ENCODE data around the gene NOD1.

Gene NOD1

DNA sequence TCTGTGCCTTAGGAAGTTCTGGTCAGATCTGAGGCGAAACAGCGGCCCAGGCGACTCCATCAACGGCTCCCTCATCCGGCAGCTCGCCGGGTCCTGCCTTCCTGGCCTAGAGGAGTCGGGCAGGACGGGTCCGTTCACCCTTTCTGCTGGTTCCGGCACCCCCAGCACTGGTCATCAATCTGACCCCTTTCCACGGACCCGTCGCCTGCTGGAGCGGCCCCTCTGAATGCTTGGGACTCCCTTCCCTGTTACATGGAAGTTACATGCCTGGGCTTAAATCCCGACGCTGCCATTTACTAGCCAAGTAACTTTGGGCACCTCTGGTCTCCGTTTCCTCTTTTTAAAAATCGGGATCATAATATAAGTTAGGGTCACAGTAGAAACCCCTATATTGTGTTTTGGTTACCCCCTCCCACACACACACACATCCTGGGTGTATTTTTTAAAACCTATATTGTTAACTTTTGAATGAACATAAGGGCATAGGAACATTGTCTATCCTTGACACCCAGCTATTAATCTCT lies 26.7 kb upstream of the NOD1 start:
- FAIRE-seq = no peak
- TF ChIP-seq POLR2A (IDR thresholded peaks at IDR 0.05; ENCODE audit: low read depth, low read length) (no peak), SPI1 (IDR thresholded peaks at IDR 0.05; ENCODE audit: low read depth, low read length) (no peak), TAF1 (IDR thresholded peaks at IDR 0.05; ENCODE audit: low read depth, low read length) (no peak), POU2F2 (IDR thresholded peaks at IDR 0.05; ENCODE audit: low read depth, low read length) (no peak), PAX5 (IDR thresholded peaks at IDR 0.05; ENCODE audit: insufficient read depth, low read length, severe bottlenecking) (no peak), POLR2AphosphoS5 (IDR thresholded peaks at IDR 0.05; ENCODE audit: low read depth, low read length) (no peak)
- no peak for DNase-seq (ENCODE audit: insufficient read length, low spot score)

GRCh38 chr7:30504301-30505173 lies 26.0 kb upstream of the NOD1 start, which contains the start of gene GGCT:
Gene GGCT (minus strand): TSS chr7:30504829. CDS start chr7:30504709, 120 bp downstream.
- peak; percentile 87 for DNase-seq (ENCODE audit: insufficient read length, low spot score)
- FAIRE-seq = peak; percentile 92
- TF ChIP-seq POLR2A (IDR thresholded peaks at IDR 0.05; ENCODE audit: low read depth, low read length) = peak; percentile 93
- no peak for TF ChIP-seq SPI1 (IDR thresholded peaks at IDR 0.05; ENCODE audit: low read depth, low read length)
- no peak for TF ChIP-seq PAX5 (IDR thresholded peaks at IDR 0.05; ENCODE audit: insufficient read depth, low read length, severe bottlenecking)
- peak; percentile 61 for TF ChIP-seq TAF1 (IDR thresholded peaks at IDR 0.05; ENCODE audit: low read depth, low read length)
- TF ChIP-seq POLR2AphosphoS5 (IDR thresholded peaks at IDR 0.05; ENCODE audit: low read depth, low read length) = peak; percentile 89
- TF ChIP-seq POU2F2 (IDR thresholded peaks at IDR 0.05; ENCODE audit: low read depth, low read length) = no peak

DNA sequence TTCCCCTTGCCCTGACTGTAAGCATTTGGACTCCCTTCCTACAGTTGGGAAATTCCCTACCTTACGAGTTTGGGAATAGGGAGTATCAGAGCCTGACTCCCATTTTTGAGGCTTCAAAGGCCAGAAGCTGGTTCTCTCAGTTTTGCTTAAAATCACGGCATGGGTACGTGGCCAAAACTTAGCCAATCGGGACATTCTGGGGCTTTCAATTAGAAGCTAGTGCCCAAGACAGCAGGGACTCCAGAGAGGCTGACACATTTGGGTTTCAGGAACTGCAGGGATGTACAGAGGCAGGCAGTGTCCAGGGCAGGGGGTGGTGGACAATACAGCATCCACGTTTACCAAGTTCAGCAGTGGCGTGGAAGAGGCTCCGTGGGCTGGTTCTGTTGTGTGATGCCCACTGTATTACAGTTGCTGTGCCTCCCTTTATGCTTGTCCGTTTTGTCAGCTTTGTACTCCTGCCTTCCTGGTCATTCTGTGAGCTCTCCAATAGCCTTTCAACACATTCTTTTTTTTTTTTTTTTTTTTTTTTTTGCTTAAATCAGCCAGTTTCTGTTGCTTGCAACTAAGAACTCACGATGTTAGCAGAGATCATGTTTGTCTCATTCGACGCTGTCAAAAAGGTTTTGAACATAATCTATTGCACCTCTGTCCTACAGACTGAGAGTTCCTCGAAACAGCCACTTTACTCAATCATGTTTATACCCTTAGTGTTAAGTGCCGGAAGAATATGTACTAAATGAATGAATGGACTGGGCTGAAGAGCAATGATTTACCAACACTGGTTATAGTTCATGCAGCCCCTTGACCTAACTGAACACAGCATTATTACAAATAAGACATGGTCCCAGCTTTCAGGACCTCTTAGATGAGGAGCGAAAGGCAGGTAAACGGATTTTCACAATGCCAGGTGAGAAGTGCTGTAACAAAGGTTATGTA lies 25.0 kb upstream of the NOD1 start:
- TF ChIP-seq TAF1 (IDR thresholded peaks at IDR 0.05; ENCODE audit: low read depth, low read length) (no peak), POLR2AphosphoS5 (IDR thresholded peaks at IDR 0.05; ENCODE audit: low read depth, low read length) (no peak), POU2F2 (IDR thresholded peaks at IDR 0.05; ENCODE audit: low read depth, low read length) (no peak), SPI1 (IDR thresholded peaks at IDR 0.05; ENCODE audit: low read depth, low read length) (no peak), PAX5 (IDR thresholded peaks at IDR 0.05; ENCODE audit: insufficient read depth, low read length, severe bottlenecking) (no peak), POLR2A (IDR thresholded peaks at IDR 0.05; ENCODE audit: low read depth, low read length) (no peak)
- no peak for FAIRE-seq
- DNase-seq (ENCODE audit: insufficient read length, low spot score) = no peak

DNA sequence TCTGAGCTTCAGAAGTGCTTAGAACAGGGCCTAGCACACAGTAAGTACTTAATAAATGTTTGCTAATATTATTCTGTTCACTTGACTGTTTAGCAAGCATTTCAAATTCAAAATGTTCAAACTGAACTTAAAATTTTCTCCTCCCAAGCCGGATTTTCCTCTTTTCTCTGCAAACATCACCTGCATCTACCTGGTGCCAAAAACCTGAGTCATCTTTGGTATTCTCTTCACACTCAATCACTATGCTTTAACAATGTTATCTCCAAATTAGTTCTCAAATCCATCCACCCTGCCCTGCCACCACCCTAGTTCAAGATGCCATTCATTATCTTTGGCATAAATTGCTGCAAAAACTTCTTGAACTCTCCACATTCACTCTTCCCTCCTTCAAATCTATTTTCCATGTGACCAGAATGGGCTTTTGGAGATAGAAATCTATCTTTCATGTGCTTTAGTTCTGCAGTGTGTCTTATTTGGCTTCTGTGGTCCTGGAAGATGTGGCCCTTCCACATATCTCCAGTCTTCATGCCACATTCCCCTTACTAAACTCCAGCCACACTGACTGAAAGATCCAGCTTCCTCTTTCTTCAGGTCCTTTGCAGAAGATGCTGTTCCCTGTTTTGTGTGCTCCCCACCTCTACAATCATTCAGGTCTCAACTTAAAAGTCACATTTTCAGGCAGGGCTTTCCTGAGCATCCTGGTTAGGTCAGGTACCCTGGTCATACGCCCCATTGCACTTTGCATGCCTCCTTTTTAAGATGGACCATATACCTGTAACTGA lies 24.1 kb upstream of the NOD1 start:
- no peak for TF ChIP-seq SPI1 (IDR thresholded peaks at IDR 0.05; ENCODE audit: low read depth, low read length)
- no peak for TF ChIP-seq POLR2A (IDR thresholded peaks at IDR 0.05; ENCODE audit: low read depth, low read length)
- no peak for TF ChIP-seq POU2F2 (IDR thresholded peaks at IDR 0.05; ENCODE audit: low read depth, low read length)
- TF ChIP-seq TAF1 (IDR thresholded peaks at IDR 0.05; ENCODE audit: low read depth, low read length) = no peak
- TF ChIP-seq PAX5 (IDR thresholded peaks at IDR 0.05; ENCODE audit: insufficient read depth, low read length, severe bottlenecking) = no peak
- no peak for TF ChIP-seq POLR2AphosphoS5 (IDR thresholded peaks at IDR 0.05; ENCODE audit: low read depth, low read length)
- FAIRE-seq (no peak), DNase-seq (ENCODE audit: insufficient read length, low spot score) (no peak)

GRCh38 chr7:30501264-30501663 lies 22.7 kb upstream of the NOD1 start:
- no peak for FAIRE-seq
- TF ChIP-seq PAX5 (IDR thresholded peaks at IDR 0.05; ENCODE audit: insufficient read depth, low read length, severe bottlenecking) = no peak
- no peak for TF ChIP-seq POU2F2 (IDR thresholded peaks at IDR 0.05; ENCODE audit: low read depth, low read length)
- no peak for TF ChIP-seq POLR2A (IDR thresholded peaks at IDR 0.05; ENCODE audit: low read depth, low read length)
- no peak for DNase-seq (ENCODE audit: insufficient read length, low spot score)

GRCh38 chr7:30493228-30493627 lies 14.6 kb upstream of the NOD1 start:
- peak; percentile 73 for FAIRE-seq
- no peak for DNase-seq (ENCODE audit: insufficient read length, low spot score)
- TF ChIP-seq PAX5 (IDR thresholded peaks at IDR 0.05; ENCODE audit: insufficient read depth, low read length, severe bottlenecking) = no peak
- no peak for TF ChIP-seq TAF1 (IDR thresholded peaks at IDR 0.05; ENCODE audit: low read depth, low read length)
- no peak for TF ChIP-seq SPI1 (IDR thresholded peaks at IDR 0.05; ENCODE audit: low read depth, low read length)
- TF ChIP-seq POLR2A (IDR thresholded peaks at IDR 0.05; ENCODE audit: low read depth, low read length) = no peak
- TF ChIP-seq POLR2AphosphoS5 (IDR thresholded peaks at IDR 0.05; ENCODE audit: low read depth, low read length) = no peak
- no peak for TF ChIP-seq POU2F2 (IDR thresholded peaks at IDR 0.05; ENCODE audit: low read depth, low read length)

DNA sequence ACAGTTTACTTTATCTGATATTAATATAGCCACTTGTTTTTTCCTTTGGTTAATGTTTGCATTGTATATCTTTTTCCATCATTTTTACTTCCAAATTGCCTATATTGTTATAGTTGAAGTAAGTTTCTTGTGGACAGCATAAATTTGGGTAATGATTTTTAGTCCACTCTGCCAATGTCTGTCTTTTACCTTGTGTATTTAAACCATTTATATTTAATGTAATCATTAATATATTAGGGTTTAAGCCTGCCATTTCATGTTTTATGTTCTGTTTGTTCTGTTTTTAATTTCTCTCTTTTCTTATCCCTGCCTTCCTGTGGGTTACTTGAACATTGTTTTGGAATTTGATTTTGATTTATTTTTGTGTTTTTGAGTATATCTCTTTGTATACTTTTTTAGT lies 12.8 kb upstream of the NOD1 start:
- no peak for DNase-seq (ENCODE audit: insufficient read length, low spot score)
- TF ChIP-seq POLR2AphosphoS5 (IDR thresholded peaks at IDR 0.05; ENCODE audit: low read depth, low read length) (no peak), POU2F2 (IDR thresholded peaks at IDR 0.05; ENCODE audit: low read depth, low read length) (no peak), POLR2A (IDR thresholded peaks at IDR 0.05; ENCODE audit: low read depth, low read length) (no peak), SPI1 (IDR thresholded peaks at IDR 0.05; ENCODE audit: low read depth, low read length) (no peak), TAF1 (IDR thresholded peaks at IDR 0.05; ENCODE audit: low read depth, low read length) (no peak), PAX5 (IDR thresholded peaks at IDR 0.05; ENCODE audit: insufficient read depth, low read length, severe bottlenecking) (no peak)
- no peak for FAIRE-seq

DNA sequence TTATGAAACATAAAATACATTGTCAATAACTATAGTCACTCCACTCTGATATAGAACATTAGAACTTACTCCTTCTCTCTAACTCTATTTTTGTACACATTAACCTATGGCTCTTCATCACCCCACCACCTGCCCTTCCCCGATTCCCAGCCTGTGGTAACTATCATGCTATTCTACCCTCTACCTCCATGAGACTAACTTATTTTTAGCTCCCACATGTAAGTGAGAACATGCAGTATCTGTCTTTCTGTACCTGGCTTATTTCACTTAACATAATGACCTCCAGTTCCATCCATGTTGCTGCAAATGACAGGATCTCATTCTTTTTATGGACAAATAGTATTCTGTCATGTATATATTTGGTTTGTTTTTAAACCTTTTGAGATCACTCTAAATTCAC lies 8.8 kb upstream of the NOD1 start:
- TF ChIP-seq PAX5 (IDR thresholded peaks at IDR 0.05; ENCODE audit: insufficient read depth, low read length, severe bottlenecking) (no peak), POU2F2 (IDR thresholded peaks at IDR 0.05; ENCODE audit: low read depth, low read length) (no peak), POLR2AphosphoS5 (IDR thresholded peaks at IDR 0.05; ENCODE audit: low read depth, low read length) (no peak), SPI1 (IDR thresholded peaks at IDR 0.05; ENCODE audit: low read depth, low read length) (no peak), POLR2A (IDR thresholded peaks at IDR 0.05; ENCODE audit: low read depth, low read length) (no peak), TAF1 (IDR thresholded peaks at IDR 0.05; ENCODE audit: low read depth, low read length) (no peak)
- no peak for FAIRE-seq
- no peak for DNase-seq (ENCODE audit: insufficient read length, low spot score)
